ENCODE results near the gene ICA1.

ICA1 gene

GRCh38 chr7:8152489-8153192, 109.3 kb downstream of the ICA1 start:
- H3K4me1 Mint-ChIP-seq (ENCODE audit: low read depth) = peaks cover 23% of the 10 kb centered on the region
- H3K9me3 Mint-ChIP-seq (ENCODE audit: low read depth) = no peaks in the 10 kb centered on the region
- no peaks in the 10 kb centered on the region for H3K36me3 Mint-ChIP-seq
- H3K27ac Mint-ChIP-seq = no peak overlapping the region
- no peak overlapping the region for H3K4me3 Mint-ChIP-seq
- no peaks in the 10 kb centered on the region for H3K27me3 Mint-ChIP-seq

DNA sequence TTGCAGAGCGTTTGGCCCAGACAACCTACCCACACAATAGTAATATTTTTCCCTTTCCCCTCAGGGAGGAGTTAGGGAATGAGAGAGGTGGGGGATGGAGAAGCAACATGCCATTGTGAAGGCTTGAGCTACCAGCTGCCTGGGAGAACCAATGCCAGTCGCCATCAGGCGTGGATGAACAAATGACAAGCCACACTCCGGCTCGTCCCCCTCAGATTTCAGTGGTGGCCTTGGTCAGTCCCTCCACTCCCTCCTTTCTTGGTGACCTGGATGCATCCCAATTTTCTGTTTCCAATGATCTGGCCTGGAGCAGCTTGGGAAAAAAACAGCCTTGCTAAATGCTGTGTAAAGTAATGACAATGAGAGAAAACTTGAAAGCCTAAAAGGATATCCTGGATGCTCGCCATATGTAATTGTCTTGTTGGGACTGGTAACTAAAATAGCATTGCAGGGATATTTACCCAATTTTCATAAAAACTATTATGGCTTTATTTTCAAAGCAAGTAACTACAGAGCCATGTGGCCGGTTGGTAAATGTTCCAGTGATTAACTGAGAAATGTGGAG, 110.7 kb downstream of the ICA1 start:
- H3K27me3 Mint-ChIP-seq = no peaks in the 10 kb centered on the region
- H3K4me1 Mint-ChIP-seq (ENCODE audit: low read depth) = peaks cover 23% of the 10 kb centered on the region
- no peaks in the 10 kb centered on the region for H3K9me3 Mint-ChIP-seq (ENCODE audit: low read depth)
- no peak overlapping the region for H3K4me3 Mint-ChIP-seq
- H3K36me3 Mint-ChIP-seq = no peaks in the 10 kb centered on the region
- no peak overlapping the region for H3K27ac Mint-ChIP-seq

DNA sequence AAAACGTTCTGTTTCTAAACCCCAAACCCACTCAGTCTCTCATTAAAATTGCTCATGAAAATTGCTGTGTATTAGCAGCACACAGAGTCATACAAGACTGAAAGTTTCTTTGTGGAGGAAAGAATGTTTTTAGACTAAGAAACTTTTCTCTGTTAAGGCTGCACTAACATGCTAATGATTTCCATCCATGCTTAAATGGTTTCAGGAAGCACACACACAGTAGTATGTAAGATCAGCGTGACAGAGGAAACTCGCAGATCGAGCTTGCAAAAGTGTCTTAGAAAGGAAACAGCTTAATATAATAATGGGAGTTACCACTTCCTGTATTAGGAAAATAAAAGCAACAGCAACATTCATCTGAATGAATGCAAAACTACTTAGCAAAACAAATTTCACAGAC, 112.7 kb downstream of the ICA1 start:
- Mint-ChIP-seq H3K36me3 (no peaks in the 10 kb centered on the region), H3K4me3 (no peak overlapping the region), H3K27ac (no peak overlapping the region), H3K4me1 (ENCODE audit: low read depth) (peaks cover 34% of the 10 kb centered on the region), H3K27me3 (no peaks in the 10 kb centered on the region), H3K9me3 (ENCODE audit: low read depth) (no peaks in the 10 kb centered on the region)

- H3K4me3 Mint-ChIP-seq = no peak overlapping the region
- H3K27me3 Mint-ChIP-seq = no peaks in the 10 kb centered on the region
- no peaks in the 10 kb centered on the region for H3K36me3 Mint-ChIP-seq
- no peak overlapping the region for H3K27ac Mint-ChIP-seq
- no peaks in the 10 kb centered on the region for H3K9me3 Mint-ChIP-seq (ENCODE audit: low read depth)
- H3K4me1 Mint-ChIP-seq (ENCODE audit: low read depth) = peaks cover 45% of the 10 kb centered on the region
These were observed 114.1 kb downstream of the ICA1 start for GRCh38 chr7:8147760-8148463.

GRCh38 chr7:8146788-8147413, 115.1 kb downstream of the ICA1 start:
- Mint-ChIP-seq H3K9me3 (ENCODE audit: low read depth) (no peaks in the 10 kb centered on the region), H3K27me3 (no peaks in the 10 kb centered on the region), H3K4me3 (no peak overlapping the region), H3K4me1 (ENCODE audit: low read depth) (peaks cover 45% of the 10 kb centered on the region), H3K36me3 (no peaks in the 10 kb centered on the region), H3K27ac (no peak overlapping the region)

GRCh38 chr7:8146106-8146787, 115.7 kb downstream of the ICA1 start:
- H3K27ac Mint-ChIP-seq = no peak overlapping the region
- no peak overlapping the region for H3K4me3 Mint-ChIP-seq
- H3K4me1 Mint-ChIP-seq (ENCODE audit: low read depth) = peaks cover 45% of the 10 kb centered on the region
- no peaks in the 10 kb centered on the region for H3K27me3 Mint-ChIP-seq
- H3K9me3 Mint-ChIP-seq (ENCODE audit: low read depth) = no peaks in the 10 kb centered on the region
- H3K36me3 Mint-ChIP-seq = no peaks in the 10 kb centered on the region

- H3K9me3 Mint-ChIP-seq (ENCODE audit: low read depth) = no peaks in the 10 kb centered on the region
- no peaks in the 10 kb centered on the region for H3K27me3 Mint-ChIP-seq
- no peaks in the 10 kb centered on the region for H3K36me3 Mint-ChIP-seq
- H3K27ac Mint-ChIP-seq = no peak overlapping the region
- peaks cover 40% of the 10 kb centered on the region for H3K4me1 Mint-ChIP-seq (ENCODE audit: low read depth)
- H3K4me3 Mint-ChIP-seq = no peak overlapping the region
These were observed 117.1 kb downstream of the ICA1 start for GRCh38 chr7:8144856-8145255.

- Mint-ChIP-seq H3K36me3 (no peaks in the 10 kb centered on the region), H3K27ac (peak overlapping the region; percentile 11), H3K4me1 (ENCODE audit: low read depth) (peaks cover 25% of the 10 kb centered on the region), H3K27me3 (no peaks in the 10 kb centered on the region), H3K9me3 (ENCODE audit: low read depth) (no peaks in the 10 kb centered on the region), H3K4me3 (peak overlapping the region; percentile 58)
These were observed 118.7 kb downstream of the ICA1 start for GRCh38 chr7:8143151-8143874.

DNA sequence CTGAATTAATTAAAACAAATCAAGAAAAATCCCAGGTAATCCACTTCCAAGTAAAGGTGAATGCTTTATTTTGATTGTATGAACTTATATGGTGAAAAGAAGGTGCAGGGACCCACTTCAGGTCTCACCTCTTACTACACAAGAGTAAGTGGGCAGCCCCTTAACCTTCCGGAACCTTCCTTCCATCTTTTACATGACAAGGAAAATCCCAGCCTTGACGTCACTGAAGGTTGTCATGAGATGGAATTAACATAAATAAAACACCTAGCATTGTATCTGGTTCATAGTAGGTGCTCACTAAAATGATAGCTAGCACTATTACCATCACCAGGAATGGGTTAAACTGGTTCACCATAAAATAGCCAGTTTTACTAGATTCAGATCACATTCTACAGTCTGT, 119.5 kb downstream of the ICA1 start:
- Mint-ChIP-seq H3K4me3 (no peak overlapping the region), H3K27me3 (no peaks in the 10 kb centered on the region)

DNA sequence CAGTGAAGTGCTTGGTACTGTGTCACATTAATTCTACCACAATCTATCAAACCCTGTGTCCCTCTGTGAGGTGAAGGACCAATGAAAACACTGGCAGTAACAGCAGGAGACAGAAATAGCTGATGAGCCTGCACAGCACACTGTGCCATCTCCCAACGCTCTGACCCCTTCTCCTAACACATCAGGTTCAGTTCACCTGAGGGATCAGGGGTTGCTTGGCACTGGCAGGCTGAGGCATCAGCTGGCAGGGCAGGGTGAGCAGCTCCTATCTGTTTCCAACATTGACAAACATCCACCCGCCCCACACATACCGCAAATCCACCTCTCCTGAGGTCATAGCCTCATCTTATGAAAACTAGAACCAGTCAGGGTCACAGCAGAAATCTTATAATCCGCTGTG, 120.9 kb downstream of the ICA1 start:
- Mint-ChIP-seq H3K36me3 (no peaks in the 10 kb centered on the region), H3K4me1 (ENCODE audit: low read depth) (peaks cover 25% of the 10 kb centered on the region)

More for the DNA sequence above, 119.5 kb downstream of the ICA1 start:
- no peaks in the 10 kb centered on the region for H3K9me3 Mint-ChIP-seq (ENCODE audit: low read depth)
- peaks cover 25% of the 10 kb centered on the region for H3K4me1 Mint-ChIP-seq (ENCODE audit: low read depth)
- H3K27ac Mint-ChIP-seq = no peak overlapping the region
- no peaks in the 10 kb centered on the region for H3K36me3 Mint-ChIP-seq

GRCh38 chr7:8136051-8136730, 125.8 kb downstream of the ICA1 start:
- H3K4me1 Mint-ChIP-seq (ENCODE audit: low read depth) = peaks cover 44% of the 10 kb centered on the region
- no peaks in the 10 kb centered on the region for H3K9me3 Mint-ChIP-seq (ENCODE audit: low read depth)
- H3K36me3 Mint-ChIP-seq = no peaks in the 10 kb centered on the region
- H3K4me3 Mint-ChIP-seq = no peak overlapping the region
- H3K27ac Mint-ChIP-seq = peak overlapping the region; percentile 9
- H3K27me3 Mint-ChIP-seq = no peaks in the 10 kb centered on the region

More for the DNA sequence above, 120.9 kb downstream of the ICA1 start:
- H3K27ac Mint-ChIP-seq = no peak overlapping the region
- no peak overlapping the region for H3K4me3 Mint-ChIP-seq
- no peaks in the 10 kb centered on the region for H3K9me3 Mint-ChIP-seq (ENCODE audit: low read depth)
- no peaks in the 10 kb centered on the region for H3K27me3 Mint-ChIP-seq

- peaks cover 52% of the 10 kb centered on the region for H3K4me1 Mint-ChIP-seq (ENCODE audit: low read depth)
- H3K36me3 Mint-ChIP-seq = no peaks in the 10 kb centered on the region
- peak overlapping the region; percentile 41 for H3K27ac Mint-ChIP-seq
- no peaks in the 10 kb centered on the region for H3K27me3 Mint-ChIP-seq
- H3K4me3 Mint-ChIP-seq = no peak overlapping the region
- H3K9me3 Mint-ChIP-seq (ENCODE audit: low read depth) = no peaks in the 10 kb centered on the region
These were observed 126.5 kb downstream of the ICA1 start for GRCh38 chr7:8135417-8135816.

DNA sequence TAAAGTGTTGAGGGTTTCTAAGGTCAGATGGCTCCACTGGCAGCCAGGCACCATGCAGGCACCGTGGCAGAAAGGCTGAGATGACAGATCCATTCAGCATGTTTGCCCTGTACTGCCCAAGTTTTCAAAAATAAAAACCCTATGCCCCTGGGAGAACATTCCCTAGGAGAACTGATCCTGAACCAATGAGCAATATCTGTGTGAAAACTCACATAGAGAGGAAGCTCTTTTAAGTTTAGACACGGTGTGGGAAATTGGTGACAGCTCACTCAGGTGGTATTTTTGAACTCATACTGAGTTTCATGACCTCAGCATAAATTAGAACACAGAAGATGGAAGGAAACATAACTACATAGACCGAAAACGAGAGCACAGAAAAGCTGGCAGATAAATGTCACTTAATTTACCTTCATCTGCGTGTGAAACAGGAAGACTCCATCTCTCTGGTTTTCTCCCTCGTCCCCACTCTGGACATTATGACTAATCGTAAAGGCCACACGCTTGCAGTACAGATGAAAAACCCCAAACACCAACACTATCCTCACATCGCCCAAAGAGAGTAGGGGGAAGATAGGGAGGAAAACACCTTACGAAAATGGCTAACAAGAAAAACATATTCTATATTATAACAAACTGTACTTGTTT, 127.8 kb downstream of the ICA1 start:
- H3K27ac Mint-ChIP-seq = peak overlapping the region; percentile 69
- peaks cover 60% of the 10 kb centered on the region for H3K4me1 Mint-ChIP-seq (ENCODE audit: low read depth)
- no peaks in the 10 kb centered on the region for H3K36me3 Mint-ChIP-seq
- peak overlapping the region; percentile 13 for H3K4me3 Mint-ChIP-seq
- H3K9me3 Mint-ChIP-seq (ENCODE audit: low read depth) = no peaks in the 10 kb centered on the region
- H3K27me3 Mint-ChIP-seq = no peaks in the 10 kb centered on the region

Data from activated naive CD8-positive, alpha-beta T cell (primary cell).